ENCODE data around the gene ZBED1. TPM values are rescaled to one million over a fixed set of nuclear protein-coding genes. Genes with fewer than 3 reads are reported as not detected.

Gene ZBED1
- total and polyA plus RNA-seq, 9 of the 15 experiments (the other 6 are each of a cell fraction or from before 2014, with no cell fraction given) = 0.61 to 27.6 (median 13.9) TPM

- DNase-seq (ENCODE audit: extremely low read depth in 1 of 4, low spot score in 3 of 4) (no peak), ATAC-seq (no peak), FAIRE-seq (no peak)
- no peak overlapping the region for H3K4me2 ChIP-seq (ENCODE audit: insufficient read depth, low read length)
- H3K9me1 ChIP-seq (ENCODE audit: control insufficient read depth, insufficient read depth, low read length) = no peaks in the 10 kb centered on the region
- no peak overlapping the region for H2AFZ ChIP-seq (ENCODE audit: low read depth, low read length)
- H3K4me1 ChIP-seq (replicated peaks in 1 of 2; ENCODE audit: control insufficient read depth in 2 of 2, insufficient read depth in 2 of 2, low read length in 2 of 2) = no peaks in the 10 kb centered on the region
- intact Hi-C loops (cut with micrococcal nuclease) = no loop called here
- in situ Hi-C loops (cut with MboI) = no loop called here
- H3K79me2 ChIP-seq (ENCODE audit: control insufficient read depth, insufficient read depth, low read length) = no peaks in the 10 kb centered on the region
- H3K4me3 ChIP-seq = no peak overlapping the region
- ChIA-PET CTCF (ENCODE audit: low intra/inter-chr PET ratio) (no interaction called here), POLR2A (no interaction called here)
- no peaks in the 10 kb centered on the region for H3K36me3 ChIP-seq (ENCODE audit: control insufficient read depth, insufficient read depth, low read length)
- TF ChIP-seq GATAD2B (IDR thresholded peaks at IDR 0.05; ENCODE audit: borderline replicate concordance) (no peak), TOE1 (IDR thresholded peaks at IDR 0.05; ENCODE audit: borderline replicate concordance) (no peak), TOE1 (CRISPR knock-in tag; IDR thresholded peaks at IDR 0.05; ENCODE audit: borderline replicate concordance, low read depth) (no peak), BDP1 (IDR thresholded peaks at IDR 0.05; ENCODE audit: insufficient read depth, insufficient read length) (no peak), TFAP4 (CRISPR knock-in tag; IDR thresholded peaks at IDR 0.05; ENCODE audit: borderline replicate concordance) (no peak), LEF1 (IDR thresholded peaks at IDR 0.05) (no peak), KDM5B (IDR thresholded peaks at IDR 0.05; ENCODE audit: insufficient replicate concordance, low read depth, low read length) (no peak), MLX (CRISPR knock-in tag; conservative IDR thresholded peaks at IDR 0.05) (no peak), ATF2 (CRISPR knock-in tag; IDR thresholded peaks at IDR 0.05) (no peak), SAFB (IDR thresholded peaks at IDR 0.05; ENCODE audit: borderline replicate concordance, low read depth, low read length) (no peak), U2AF2 (optimal IDR thresholded peaks at IDR 0.05; ENCODE audit: low read depth, low read length) (no peak), PRMT5 (CRISPR knock-in tag; IDR thresholded peaks at IDR 0.05) (no peak), JUN (IDR thresholded peaks at IDR 0.05; ENCODE audit: borderline replicate concordance, low read depth, low read length) (no peak), JUN (CRISPR knock-in tag; IDR thresholded peaks at IDR 0.05; ENCODE audit: borderline replicate concordance) (no peak), ZNF280B (CRISPR knock-in tag; IDR thresholded peaks at IDR 0.05) (no peak), SMARCE1 (IDR thresholded peaks at IDR 0.05) (no peak), PCBP1 (IDR thresholded peaks at IDR 0.05; ENCODE audit: low read depth, low read length, poor library complexity, severe bottlenecking) (no peak), NCOA4 (IDR thresholded peaks at IDR 0.05; ENCODE audit: partially characterized antibody) (no peak)
- H3K9me3 ChIP-seq (replicated peaks; ENCODE audit: control insufficient read depth, insufficient read depth, low read depth, low read length) = no peaks in the 10 kb centered on the region
- 38% methylated on average over 5 of the region's 6 CpGs for WGBS (ENCODE audit: insufficient coverage, low coverage, missing lambda C conversion rate)
- H4K20me1 ChIP-seq (replicated peaks; ENCODE audit: control insufficient read depth, insufficient read depth, low read length) = no peaks in the 10 kb centered on the region
- H3K27ac ChIP-seq (ENCODE audit: extremely low read depth, low read depth, low read length) = no peak overlapping the region
- no peaks in the 10 kb centered on the region; a peak in 2 of 5 replicates for H3K27me3 ChIP-seq (ENCODE audit: control insufficient read depth in 2 of 2, insufficient read depth in 2 of 2, low read length in 2 of 2)
- BruUV-seq (replicated peaks) = no TSS peak
- no peak overlapping the region for H3K9ac ChIP-seq (ENCODE audit: insufficient read depth in 1 of 2, low read depth in 2 of 2, low read length in 2 of 2)
Measured at GRCh38 chrX:2511326-2511725, 10.6 kb upstream of the ZBED1 start.
